ENCODE measurements around the gene L3MBTL2. TPM values are rescaled to one million over a fixed set of nuclear protein-coding genes. Genes with fewer than 3 reads are reported as not detected.

Gene L3MBTL2
- total and polyA plus RNA-seq, 7 donors = 7.2 to 19.0 (median 13.9) TPM

GRCh38 chr22:41242396-41243117 is 37.4 kb downstream of the L3MBTL2 start:
- H3K27ac ChIP-seq = no peak overlapping the region
- TF ChIP-seq POLR2AphosphoS5 (IDR thresholded peaks at IDR 0.05) = no peak
- no peak for TF ChIP-seq POLR2A (IDR thresholded peaks at IDR 0.05)
- TF ChIP-seq CTCF (IDR thresholded peaks at IDR 0.05) = no peak
- no peak for TF ChIP-seq EP300 (IDR thresholded peaks at IDR 0.05)
- intact Hi-C loops (cut with DNase I) = no loop called here

GRCh38 chr22:41243361-41243760 is 38.2 kb downstream of the L3MBTL2 start:
- TF ChIP-seq POLR2AphosphoS5 (IDR thresholded peaks at IDR 0.05) (no peak), CTCF (IDR thresholded peaks at IDR 0.05) (no peak), POLR2A (IDR thresholded peaks at IDR 0.05) (no peak), EP300 (IDR thresholded peaks at IDR 0.05) (no peak)

More at GRCh38 chr22:41242396-41243117, 37.4 kb downstream of the L3MBTL2 start:
- peaks cover 0 to 17% (median 11%) of the 10 kb centered on the region in 4 donors for H3K4me1 ChIP-seq
- no peak for DNase-seq
- no peak overlapping the region for H3K4me3 ChIP-seq
- H3K9me3 ChIP-seq = no peaks in the 10 kb centered on the region
- 90 to 94% methylated on average over 18 of the region's 18 CpGs for WGBS, 2 donors
- H3K27me3 ChIP-seq = no peaks in the 10 kb centered on the region
- H3K36me3 ChIP-seq = peaks cover 0 to 20% (median 8%) of the 10 kb centered on the region in 4 donors

GRCh38 chr22:41245917-41246499 is 40.9 kb downstream of the L3MBTL2 start:
- WGBS, 2 donors = 81 to 87% methylated on average over 21 of the region's 21 CpGs
- H3K27ac ChIP-seq = no peak overlapping the region

More at GRCh38 chr22:41243361-41243760, 38.2 kb downstream of the L3MBTL2 start:
- no peak overlapping the region for H3K27ac ChIP-seq
- peaks cover 0 to 12% (median 3%) of the 10 kb centered on the region in 4 donors for H3K4me1 ChIP-seq
- no peaks in the 10 kb centered on the region for H3K27me3 ChIP-seq
- intact Hi-C loops (cut with DNase I) = no loop called here
- WGBS, 2 donors = 92 to 93% methylated on average over 6 of the region's 6 CpGs
- no peaks in the 10 kb centered on the region for H3K9me3 ChIP-seq
- H3K4me3 ChIP-seq = no peak overlapping the region
- DNase-seq = no peak
- peaks cover 4 to 28% (median 13%) of the 10 kb centered on the region in 4 donors for H3K36me3 ChIP-seq

GRCh38 chr22:41247703-41248102 is 42.6 kb downstream of the L3MBTL2 start:
- no peaks in the 10 kb centered on the region for H3K9me3 ChIP-seq
- no peaks in the 10 kb centered on the region for H3K27me3 ChIP-seq
- H3K4me3 ChIP-seq = no peak overlapping the region
- WGBS, 2 donors = 88 to 96% methylated on average over 7 of the region's 7 CpGs
- H3K27ac ChIP-seq = no peak overlapping the region
- peaks cover 0 to 7% (median 0%) of the 10 kb centered on the region in 4 donors for H3K4me1 ChIP-seq
- peaks cover 38 to 72% (median 47%) of the 10 kb centered on the region in 4 donors for H3K36me3 ChIP-seq
- DNase-seq = no peak
- no peak for TF ChIP-seq CTCF (IDR thresholded peaks at IDR 0.05)
- TF ChIP-seq POLR2AphosphoS5 (IDR thresholded peaks at IDR 0.05) = no peak
- TF ChIP-seq EP300 (IDR thresholded peaks at IDR 0.05) = no peak
- no peak for TF ChIP-seq POLR2A (IDR thresholded peaks at IDR 0.05)
- intact Hi-C loops (cut with DNase I) = no loop called here

More at GRCh38 chr22:41245917-41246499, 40.9 kb downstream of the L3MBTL2 start:
- TF ChIP-seq POLR2AphosphoS5 (IDR thresholded peaks at IDR 0.05) (no peak), POLR2A (IDR thresholded peaks at IDR 0.05) (no peak), CTCF (IDR thresholded peaks at IDR 0.05) (no peak), EP300 (IDR thresholded peaks at IDR 0.05) (no peak)
- H3K36me3 ChIP-seq = peaks cover 29 to 55% (median 40%) of the 10 kb centered on the region in 4 donors
- DNase-seq = no peak
- no peaks in the 10 kb centered on the region for H3K9me3 ChIP-seq
- H3K4me1 ChIP-seq = peaks cover 0 to 7% (median 0%) of the 10 kb centered on the region in 4 donors
- no peak overlapping the region for H3K4me3 ChIP-seq
- intact Hi-C loops (cut with DNase I) = no loop called here
- H3K27me3 ChIP-seq = no peaks in the 10 kb centered on the region
